Right renal cortex interstitium (tissue), 3 donors: Measurements from ENCODE around the gene TXLNB. TPM values are rescaled to one million over a fixed set of nuclear protein-coding genes. Genes with fewer than 3 reads are reported as not detected.

ENCODE experiments used
- polyA plus RNA-seq, 3 donors: library from polyadenylated mRNA; unstranded; fragments of 120-200 nt; gene quantifications; one replicate each; pipeline ENCODE4 v1.2.1, GENCODE V29; 2013; ENCODE audit not compliant: insufficient read length in 3 of 3

TXLNB gene
- polyA plus RNA-seq, 3 donors: 1.2 to 2.4 (median 1.8) TPM

Other genes with a start within 250 kb of the TXLNB start
- gene HECA, start 156.9 kb downstream of the TXLNB start, polyA plus RNA-seq: 10 to 100 TPM; 14.9 to 15.9 (median 15.0) TPM
- 100 to 1,000 TPM; 125 to 190 (median 154) TPM for gene CITED2, start 82.7 kb upstream of the TXLNB start, polyA plus RNA-seq